A673 (cell line): Measurements from ENCODE around the gene CHMP3. TPM values are rescaled to one million over a fixed set of nuclear protein-coding genes. Genes with fewer than 3 reads are reported as not detected.

ENCODE experiments used
- BruUV-seq: library from RNA; stranded (reverse); fragments of 400-500 nt; replicated peaks from 2 replicates; lab custom pipeline; 2021; lab: Mats Ljungman, UMichigan
- CTCF ChIA-PET: fragments of 300-600 bp; sonication (Branson Sonifier 250); formaldehyde crosslinking; loops from one replicate; lab custom pipeline; 2022; ENCODE audit warnings: antibody characterized with exemption; lab: Charles Lee
- POLR2A ChIA-PET: fragments of 300-600 bp; sonication (Branson Sonifier 250); formaldehyde crosslinking; loops from one replicate; lab custom pipeline; 2022; ENCODE audit warnings: antibody characterized with exemption; ENCODE audit not compliant: low non-redundant PET; lab: Charles Lee
- DNase-seq: peaks from one replicate; pipeline ENCODE4 v3.0.0-alpha.2; 2015; ENCODE audit warnings: low spot score
- H3K27ac ChIP-seq: fragments of 200-600 bp; sonication (generic); 2 replicates; pipeline ENCODE4 v1.5.1; 2016; ENCODE audit warnings: mixed run types, low read depth, mild to moderate bottlenecking, mixed read lengths, antibody characterized with exemption, low read length; ENCODE audit not compliant: poor library complexity, severe bottlenecking
- H3K27me3 ChIP-seq: fragments of 200-600 bp; sonication (generic); replicated peaks from 2 replicates; pipeline ENCODE4 v1.6.1; 2017; ENCODE audit warnings: mixed run types, low read depth, mild to moderate bottlenecking, mixed read lengths, antibody characterized with exemption, low read length; ENCODE audit not compliant: insufficient read depth, poor library complexity
- H3K36me3 ChIP-seq: fragments of 200-600 bp; sonication (generic); 2 replicates; pipeline ENCODE4 v1.6.1; 2016; ENCODE audit warnings: mixed run types, mild to moderate bottlenecking, mixed read lengths, antibody characterized with exemption, low read length; ENCODE audit not compliant: insufficient read depth, poor library complexity, severe bottlenecking
- H3K4me1 ChIP-seq: fragments of 200-600 bp; sonication (generic); 2 replicates; pipeline ENCODE4 v1.6.1; 2017; ENCODE audit warnings: mixed run types, mild to moderate bottlenecking, mixed read lengths, antibody characterized with exemption, low read length; ENCODE audit not compliant: insufficient read depth, poor library complexity, severe bottlenecking
- H3K4me3 ChIP-seq: fragments of 200-600 bp; sonication (generic); 2 replicates; pipeline ENCODE4 v1.5.1; 2016; ENCODE audit warnings: low read depth, mixed run types, mild to moderate bottlenecking, mixed read lengths, low read length; ENCODE audit not compliant: poor library complexity, severe bottlenecking
- H3K9me3 ChIP-seq: fragments of 200-600 bp; sonication (generic); 2 replicates; pipeline ENCODE4 v1.6.1; 2016; ENCODE audit warnings: mixed run types, low read depth, mild to moderate bottlenecking, mixed read lengths, antibody characterized with exemption, low read length; ENCODE audit not compliant: poor library complexity, severe bottlenecking
- CTCF ChIP-seq: fragments of 300-800, 200-600 bp; sonication (generic); conservative IDR thresholded peaks from 2 replicates; pipeline ENCODE4 v1.5.1; 2017; ENCODE audit warnings: low read depth, mild to moderate bottlenecking, antibody characterized with exemption, low read length, moderate library complexity, mixed read lengths
- EZH2 ChIP-seq: fragments of 200-600 bp; sonication (generic); IDR thresholded peaks from 2 replicates; pipeline ENCODE4 v1.6.1; 2017; ENCODE audit warnings: borderline replicate concordance, low read depth, mild to moderate bottlenecking, mixed read lengths, antibody characterized with exemption, low read length; ENCODE audit not compliant: poor library complexity, severe bottlenecking
- intact Hi-C: fragments of 100-400 bp; cut with micrococcal nuclease; formaldehyde crosslinking; loops from one replicate; pipeline ENCODE4 v1.10.0; 2022; ENCODE audit not compliant: unreplicated experiment
- total RNA-seq: library from RNA; stranded (reverse); gene quantifications from 2 replicates; pipeline ENCODE4 v1.2.3, GENCODE V29; 2021

Gene CHMP3
- total RNA-seq, 1 experiment from 2014 or later = 87.5 TPM

DNA sequence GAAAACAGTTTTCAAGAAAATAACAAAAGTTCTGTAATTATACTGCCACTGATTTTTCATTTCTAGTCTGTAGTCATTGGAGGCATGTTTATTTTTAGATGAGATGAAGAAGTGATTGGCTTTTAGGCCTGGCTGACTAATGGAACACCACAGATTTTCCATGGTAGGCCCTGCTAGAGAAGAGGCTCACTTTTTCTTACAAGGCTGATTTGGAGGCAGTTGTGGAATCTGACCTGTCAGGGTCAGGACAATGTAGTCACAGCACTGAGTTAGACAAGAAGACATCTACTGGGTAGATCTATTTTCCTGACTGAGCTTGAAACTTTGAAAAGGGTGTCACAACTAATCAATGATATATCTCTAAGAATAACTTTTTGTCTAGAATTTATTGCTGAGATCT is 78.1 kb downstream of the CHMP3 start:
- DNase-seq = no peak
- ChIA-PET CTCF (no interaction called here), POLR2A (no interaction called here)
- no TSS peak for BruUV-seq
- no peaks in the 10 kb centered on the region for H3K4me1 ChIP-seq
- H3K27me3 ChIP-seq = no peaks in the 10 kb centered on the region
- peaks cover 91% of the 10 kb centered on the region for H3K36me3 ChIP-seq
- intact Hi-C loops = no loop called here
- H3K9me3 ChIP-seq = no peaks in the 10 kb centered on the region
- no peak for TF ChIP-seq EZH2
- no peak overlapping the region for H3K4me3 ChIP-seq
- H3K27ac ChIP-seq = no peak overlapping the region

DNA sequence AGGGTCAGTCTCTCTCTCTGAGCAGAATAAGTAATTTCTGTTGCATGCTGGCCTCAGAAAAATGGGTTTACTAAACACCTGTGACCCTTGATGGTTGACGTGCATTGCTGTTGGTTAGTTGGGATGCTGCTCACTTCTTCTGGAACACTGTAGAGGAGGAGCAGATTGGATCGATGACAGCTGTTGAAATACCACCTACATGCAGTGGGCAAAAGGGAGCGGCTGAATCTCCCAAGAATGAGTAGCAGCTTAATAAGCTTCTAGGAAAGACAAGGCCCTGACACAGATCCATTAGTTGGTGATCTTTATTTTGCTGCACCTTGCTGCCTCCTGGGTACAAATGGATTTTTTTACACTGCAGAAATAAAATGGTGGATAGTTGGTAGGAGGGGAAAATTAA is 78.9 kb downstream of the CHMP3 start:
- H3K4me1 ChIP-seq = no peaks in the 10 kb centered on the region
- H3K27me3 ChIP-seq = no peaks in the 10 kb centered on the region
- ChIA-PET POLR2A (no interaction called here), CTCF (no interaction called here)
- TF ChIP-seq EZH2 (no peak), CTCF (no peak)
- H3K4me3 ChIP-seq = no peak overlapping the region
- BruUV-seq = no TSS peak
- no peak overlapping the region for H3K27ac ChIP-seq
- DNase-seq = no peak
- H3K9me3 ChIP-seq = no peaks in the 10 kb centered on the region
- H3K36me3 ChIP-seq = peaks cover 88% of the 10 kb centered on the region
- intact Hi-C loops = no loop called here

DNA sequence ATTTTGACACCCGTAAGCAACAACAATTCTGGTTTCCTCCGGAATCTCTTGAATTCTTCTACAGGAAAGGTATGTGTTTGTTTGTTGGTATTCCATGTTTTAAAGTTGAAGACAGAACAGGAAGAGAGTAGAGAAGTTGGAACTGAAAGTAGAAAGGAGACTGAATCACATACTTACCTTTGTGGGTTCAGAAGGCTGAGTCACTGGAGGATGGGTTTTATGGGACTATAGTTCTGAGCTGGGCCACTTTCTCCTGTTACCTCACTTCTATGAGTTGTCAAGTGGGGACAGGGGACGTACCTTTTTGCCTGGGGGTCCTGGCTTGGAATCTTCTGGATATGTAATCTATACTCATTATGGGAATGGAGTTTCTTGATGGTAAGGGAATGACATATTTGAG is 81.2 kb downstream of the CHMP3 start:
- Histone ChIP-seq H3K9me3 (no peaks in the 10 kb centered on the region), H3K27me3 (no peaks in the 10 kb centered on the region), H3K4me1 (no peaks in the 10 kb centered on the region), H3K4me3 (no peak overlapping the region), H3K36me3 (peaks cover 95% of the 10 kb centered on the region), H3K27ac (no peak overlapping the region)
- POLR2A ChIA-PET = no interaction called here
- CTCF ChIA-PET = no interaction called here
- intact Hi-C loops = no loop called here
- TF ChIP-seq EZH2 = no peak
- no TSS peak for BruUV-seq
- no peak for DNase-seq

- no peak for TF ChIP-seq CTCF
- TF ChIP-seq EZH2 = no peak
- ChIA-PET POLR2A (no interaction called here), CTCF (no interaction called here)
- DNase-seq = no peak
- no TSS peak for BruUV-seq
- Histone ChIP-seq H3K9me3 (no peaks in the 10 kb centered on the region), H3K4me1 (no peaks in the 10 kb centered on the region), H3K27me3 (no peaks in the 10 kb centered on the region), H3K27ac (no peak overlapping the region), H3K36me3 (peaks cover 85% of the 10 kb centered on the region), H3K4me3 (no peak overlapping the region)
- intact Hi-C loops = no loop called here
Observed at GRCh38 chr2:86480105-86480504, 83.1 kb downstream of the CHMP3 start.
